ENCODE data around the gene WNT7B. TPM values are rescaled to one million over a fixed set of nuclear protein-coding genes. Genes with fewer than 3 reads are reported as not detected.

Gene WNT7B
- total RNA-seq, 1 donor from 2014 or later, result 14.2 TPM

DNA sequence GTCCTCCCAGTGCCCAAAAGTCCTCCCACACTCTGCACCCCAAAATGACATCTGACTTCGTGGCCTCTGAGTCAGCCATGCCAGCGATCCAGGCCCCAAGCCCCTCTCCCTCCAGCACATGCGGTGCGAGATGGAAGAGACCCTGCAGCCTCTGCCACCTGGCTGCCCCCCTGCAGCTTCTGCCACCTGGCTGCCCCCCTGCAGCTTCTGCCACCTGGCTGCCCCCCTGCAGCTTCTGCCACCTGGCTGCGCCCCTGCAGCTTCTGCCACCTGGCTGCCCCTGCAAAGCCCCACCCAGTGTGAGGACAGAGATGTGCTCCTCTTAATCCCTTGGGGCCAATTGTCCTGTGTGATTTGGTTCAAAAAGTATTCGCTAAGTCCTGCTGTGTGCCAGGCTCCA, 68.0 kb downstream of the WNT7B start:
- Mint-ChIP-seq H3K27ac (ENCODE audit: unreplicated experiment) (no peak overlapping the region), H3K9me3 (peaks cover under 1% of the 10 kb centered on the region), H3K4me1 (peaks cover 24% of the 10 kb centered on the region), H3K27me3 (ENCODE audit: low read depth) (no peaks in the 10 kb centered on the region), H3K4me3 (no peak overlapping the region), H3K36me3 (ENCODE audit: low read depth) (no peaks in the 10 kb centered on the region)
- TF ChIP-seq, protein P1, sequence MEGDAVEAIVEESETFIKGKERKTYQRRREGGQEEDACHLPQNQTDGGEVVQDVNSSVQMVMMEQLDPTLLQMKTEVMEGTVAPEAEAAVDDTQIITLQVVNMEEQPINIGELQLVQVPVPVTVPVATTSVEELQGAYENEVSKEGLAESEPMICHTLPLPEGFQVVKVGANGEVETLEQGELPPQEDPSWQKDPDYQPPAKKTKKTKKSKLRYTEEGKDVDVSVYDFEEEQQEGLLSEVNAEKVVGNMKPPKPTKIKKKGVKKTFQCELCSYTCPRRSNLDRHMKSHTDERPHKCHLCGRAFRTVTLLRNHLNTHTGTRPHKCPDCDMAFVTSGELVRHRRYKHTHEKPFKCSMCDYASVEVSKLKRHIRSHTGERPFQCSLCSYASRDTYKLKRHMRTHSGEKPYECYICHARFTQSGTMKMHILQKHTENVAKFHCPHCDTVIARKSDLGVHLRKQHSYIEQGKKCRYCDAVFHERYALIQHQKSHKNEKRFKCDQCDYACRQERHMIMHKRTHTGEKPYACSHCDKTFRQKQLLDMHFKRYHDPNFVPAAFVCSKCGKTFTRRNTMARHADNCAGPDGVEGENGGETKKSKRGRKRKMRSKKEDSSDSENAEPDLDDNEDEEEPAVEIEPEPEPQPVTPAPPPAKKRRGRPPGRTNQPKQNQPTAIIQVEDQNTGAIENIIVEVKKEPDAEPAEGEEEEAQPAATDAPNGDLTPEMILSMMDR (conservative IDR thresholded peaks at IDR 0.05), result no peak
- DNase-seq (ENCODE audit: low read depth, low spot score), result no peak

DNA sequence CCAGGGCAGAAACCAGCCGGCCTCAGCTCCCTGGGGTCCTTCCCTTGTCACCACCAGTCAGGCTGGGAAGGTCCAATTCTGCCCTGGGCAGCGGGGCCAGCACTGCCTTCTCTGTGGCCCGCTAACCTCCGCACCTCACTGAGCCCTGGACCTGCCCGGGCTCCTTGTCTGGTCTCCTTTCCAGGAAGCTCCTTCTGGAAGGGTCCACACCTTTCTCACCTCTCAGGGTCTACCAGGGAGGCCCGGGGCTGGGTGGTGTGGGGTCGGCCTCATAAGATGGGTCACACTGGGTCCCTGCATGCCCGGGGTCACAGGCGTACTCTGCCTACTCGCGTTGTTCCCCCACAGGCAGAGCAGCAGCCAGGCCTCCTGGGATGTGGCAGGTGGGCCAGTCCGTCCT, 69.0 kb downstream of the WNT7B start:
- Mint-ChIP-seq H3K27ac (ENCODE audit: unreplicated experiment) (no peak overlapping the region), H3K27me3 (ENCODE audit: low read depth) (no peaks in the 10 kb centered on the region), H3K36me3 (ENCODE audit: low read depth) (no peaks in the 10 kb centered on the region), H3K4me3 (no peak overlapping the region), H3K4me1 (peaks cover 26% of the 10 kb centered on the region), H3K9me3 (no peaks in the 10 kb centered on the region)
- no peak for DNase-seq (ENCODE audit: low read depth, low spot score)
- TF ChIP-seq, protein P1 (conservative IDR thresholded peaks at IDR 0.05), result no peak

DNA sequence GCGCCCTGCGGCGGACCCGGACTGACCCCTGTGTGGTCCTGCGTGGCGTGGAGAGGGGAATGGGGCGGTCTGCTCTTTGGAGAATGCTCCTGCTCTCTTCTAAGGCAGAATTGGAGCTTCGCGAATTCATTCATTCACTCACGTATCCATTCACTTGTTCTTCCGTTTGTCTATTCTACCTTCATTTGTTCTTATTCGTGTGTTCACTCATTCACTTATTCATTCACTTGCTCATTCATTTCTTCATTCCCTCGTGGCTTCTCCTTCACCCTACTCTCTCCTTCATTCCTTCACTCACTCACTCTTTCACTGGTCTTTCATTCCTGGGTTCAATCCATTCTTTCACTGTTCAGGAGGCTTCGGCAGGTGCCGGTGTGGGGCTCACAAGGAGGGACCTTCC, 69.6 kb downstream of the WNT7B start:
- DNase-seq (ENCODE audit: low read depth, low spot score), result no peak
- no peak overlapping the region for H3K4me3 Mint-ChIP-seq
- TF ChIP-seq, protein P1 (conservative IDR thresholded peaks at IDR 0.05), result no peak
- no peak overlapping the region for H3K27ac Mint-ChIP-seq (ENCODE audit: unreplicated experiment)
- no peaks in the 10 kb centered on the region for H3K36me3 Mint-ChIP-seq (ENCODE audit: low read depth)
- H3K9me3 Mint-ChIP-seq, result no peaks in the 10 kb centered on the region
- H3K4me1 Mint-ChIP-seq, result peaks cover 29% of the 10 kb centered on the region
- H3K27me3 Mint-ChIP-seq (ENCODE audit: low read depth), result no peaks in the 10 kb centered on the region

DNA sequence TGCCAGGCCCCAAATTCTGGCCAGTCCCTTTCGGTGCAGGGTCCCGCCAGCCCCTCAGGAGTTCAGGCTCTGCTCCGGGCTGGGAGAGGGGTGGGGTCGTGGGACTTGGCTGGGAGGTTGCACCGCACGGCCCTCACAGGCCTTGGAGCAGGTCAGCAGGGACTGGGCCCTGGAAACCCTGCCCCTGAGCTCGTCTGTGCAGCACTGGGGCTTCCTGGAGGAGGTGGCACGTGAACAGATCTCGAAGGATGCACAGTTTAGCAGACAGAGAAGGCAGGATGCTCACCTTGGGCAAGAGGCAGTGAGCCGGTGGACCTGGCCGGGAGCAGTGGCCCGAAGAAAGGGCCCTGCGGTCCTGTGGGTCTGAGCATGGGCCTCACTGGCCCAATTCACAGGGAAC, 70.0 kb downstream of the WNT7B start:
- H3K36me3 Mint-ChIP-seq (ENCODE audit: low read depth), result no peaks in the 10 kb centered on the region
- H3K4me3 Mint-ChIP-seq, result no peak overlapping the region
- peaks cover 29% of the 10 kb centered on the region for H3K4me1 Mint-ChIP-seq
- no peaks in the 10 kb centered on the region for H3K27me3 Mint-ChIP-seq (ENCODE audit: low read depth)
- DNase-seq (ENCODE audit: low read depth, low spot score), result no peak
- TF ChIP-seq, protein P1 (conservative IDR thresholded peaks at IDR 0.05), result no peak
- no peaks in the 10 kb centered on the region for H3K9me3 Mint-ChIP-seq
- no peak overlapping the region for H3K27ac Mint-ChIP-seq (ENCODE audit: unreplicated experiment)

DNA sequence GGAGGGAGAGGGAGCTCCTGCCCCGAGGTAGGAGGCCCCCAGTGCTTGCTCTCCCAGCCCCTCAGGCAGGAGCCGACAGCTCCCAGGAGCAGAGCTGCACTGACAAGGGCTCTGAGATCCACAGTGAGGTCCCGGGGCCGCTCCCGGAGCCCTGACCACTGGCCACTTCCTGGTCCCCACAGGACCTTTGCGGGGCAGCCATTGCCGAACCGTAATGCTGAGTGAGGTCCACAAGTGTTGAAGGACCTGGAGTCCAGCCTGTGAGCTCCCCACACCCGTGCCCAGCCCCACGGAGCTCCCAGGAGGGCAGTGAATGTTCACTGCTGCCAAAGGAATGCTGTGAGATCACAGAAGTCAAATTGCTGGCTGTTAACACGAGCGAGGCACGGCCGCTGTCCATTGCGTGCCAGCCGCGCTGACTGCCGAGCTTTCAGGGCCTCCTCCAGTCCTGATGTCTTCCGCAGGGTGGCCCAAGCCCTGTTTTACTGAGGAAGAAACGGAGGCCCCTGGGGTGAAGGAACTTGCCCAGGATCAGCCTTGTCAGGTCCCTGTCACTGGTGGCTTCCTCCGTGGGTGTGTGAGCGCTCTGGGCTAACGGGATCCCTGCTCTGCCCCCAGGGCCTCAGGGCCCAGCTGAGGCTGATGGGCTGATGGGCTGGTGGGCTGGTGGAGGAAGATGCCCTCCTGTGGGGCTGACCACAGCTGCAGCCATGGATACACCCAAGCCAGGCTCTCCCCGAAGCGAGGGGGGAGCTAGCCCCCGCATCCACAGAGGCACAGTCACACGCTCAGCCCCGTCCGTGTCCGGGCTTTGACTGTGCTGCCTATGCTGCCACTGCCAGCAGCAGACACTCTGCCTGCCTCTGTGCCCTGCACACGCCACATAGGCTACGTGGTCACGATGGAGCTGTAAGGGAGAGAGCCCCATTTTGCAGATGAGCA, 70.8 kb downstream of the WNT7B start:
- H3K27ac Mint-ChIP-seq (ENCODE audit: unreplicated experiment), result no peak overlapping the region

More for the DNA sequence above, 70.8 kb downstream of the WNT7B start:
- no peak for DNase-seq (ENCODE audit: low read depth, low spot score)
- Mint-ChIP-seq H3K4me3 (no peak overlapping the region), H3K9me3 (no peaks in the 10 kb centered on the region), H3K27me3 (ENCODE audit: low read depth) (no peaks in the 10 kb centered on the region), H3K36me3 (ENCODE audit: low read depth) (no peaks in the 10 kb centered on the region), H3K4me1 (peaks cover 29% of the 10 kb centered on the region)
- TF ChIP-seq, protein P1 (conservative IDR thresholded peaks at IDR 0.05), result no peak

Measured in neural crest cell (in vitro differentiated cells).